ENCODE measurements around the gene MED13L.
"Not testable (repeated sequence)": the region's sequence is repeated elsewhere in the genome, so short reads cannot be mapped to it uniquely, and the experiment has no call there.

MED13L gene

GRCh38 chr12:116146386-116146785 lies 131.1 kb downstream of the MED13L start:
- no peak for DNase-seq

GRCh38 chr12:116145451-116145850 lies 132.0 kb downstream of the MED13L start:
- DNase-seq: no peak

DNA sequence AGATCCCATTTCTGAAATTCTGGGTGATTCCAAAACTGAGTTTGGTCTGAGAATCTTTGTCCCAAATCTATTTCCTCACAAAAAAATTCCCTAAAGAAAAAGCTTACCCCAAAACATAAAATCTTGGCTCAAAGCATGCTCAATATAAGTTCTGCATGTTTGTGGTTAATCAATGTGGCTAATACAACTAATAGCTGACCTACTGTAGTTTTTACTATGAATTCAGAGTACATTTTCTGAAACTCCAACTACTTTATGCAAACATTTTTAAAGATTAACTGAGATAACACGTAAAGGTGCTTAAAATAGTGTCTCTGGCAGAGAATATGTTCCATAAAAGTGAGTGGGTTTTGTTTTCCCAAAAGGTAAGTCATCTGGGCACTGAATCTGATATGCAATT lies 133.1 kb downstream of the MED13L start:
- DNase-seq: no peak

DNA sequence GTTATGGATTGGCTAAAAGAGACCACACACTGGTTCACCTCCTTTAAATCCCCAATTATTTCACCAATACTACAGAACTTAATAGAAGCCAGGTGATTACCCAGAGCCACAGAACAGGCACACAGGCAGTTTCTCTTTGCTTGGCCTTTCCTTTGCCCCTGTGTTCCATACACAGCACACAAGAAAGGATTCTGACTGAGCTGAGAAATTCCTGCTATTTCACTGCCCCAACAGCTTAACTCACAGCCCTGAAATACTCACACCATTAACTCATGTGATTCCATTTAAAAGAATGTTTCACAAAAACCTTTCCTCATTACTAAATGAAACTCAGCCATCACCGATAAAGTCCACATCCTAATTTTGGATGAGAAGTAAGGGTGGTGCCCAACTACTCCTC lies 133.6 kb downstream of the MED13L start:
- no peak for DNase-seq

DNA sequence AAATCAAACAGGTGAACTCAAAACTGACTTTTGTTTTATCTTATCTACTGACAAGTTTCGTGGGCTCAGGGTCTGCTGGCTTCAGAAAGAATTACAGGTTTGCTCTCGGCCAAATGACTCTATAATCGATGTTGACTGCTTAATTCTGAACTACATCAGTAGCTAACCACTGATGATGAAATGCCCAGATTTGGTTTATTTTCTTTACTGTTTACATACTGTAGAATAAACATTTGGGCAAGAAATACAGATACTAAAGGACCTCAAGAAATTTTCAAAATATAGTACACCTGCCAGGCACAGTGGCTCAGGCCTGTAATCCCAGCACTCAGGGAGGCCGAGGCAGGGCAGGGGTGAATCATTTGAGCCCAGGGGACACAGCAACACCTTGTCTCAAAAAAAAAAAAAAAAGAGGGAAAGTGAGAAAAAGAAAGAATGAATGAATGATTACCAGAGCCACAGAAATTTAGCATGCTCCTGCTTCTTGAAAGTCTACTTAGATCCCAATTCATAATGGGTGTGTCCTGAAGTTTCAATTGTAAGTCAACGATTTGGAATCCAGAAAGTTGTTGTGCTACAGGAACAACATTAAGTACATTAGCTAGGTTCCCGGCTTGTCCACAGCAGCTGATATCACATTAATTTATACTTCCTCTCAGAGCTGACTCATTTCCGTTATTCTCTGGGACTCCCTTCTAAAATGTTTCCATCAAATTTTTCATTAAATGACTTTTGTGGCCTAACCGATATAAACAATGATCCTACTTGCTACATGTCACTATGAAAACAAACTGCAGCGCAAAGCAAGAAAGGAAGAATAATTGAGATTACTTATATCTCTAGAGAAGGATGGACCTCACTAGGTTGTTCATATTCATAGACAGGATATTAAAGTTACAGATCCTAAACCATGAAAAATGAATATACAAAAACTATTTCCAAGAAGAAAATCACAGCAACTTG lies 134.3 kb downstream of the MED13L start:
- DNase-seq: no peak

- DNase-seq: no peak
Observed at GRCh38 chr12:116141833-116142162, 135.7 kb downstream of the MED13L start.

DNA sequence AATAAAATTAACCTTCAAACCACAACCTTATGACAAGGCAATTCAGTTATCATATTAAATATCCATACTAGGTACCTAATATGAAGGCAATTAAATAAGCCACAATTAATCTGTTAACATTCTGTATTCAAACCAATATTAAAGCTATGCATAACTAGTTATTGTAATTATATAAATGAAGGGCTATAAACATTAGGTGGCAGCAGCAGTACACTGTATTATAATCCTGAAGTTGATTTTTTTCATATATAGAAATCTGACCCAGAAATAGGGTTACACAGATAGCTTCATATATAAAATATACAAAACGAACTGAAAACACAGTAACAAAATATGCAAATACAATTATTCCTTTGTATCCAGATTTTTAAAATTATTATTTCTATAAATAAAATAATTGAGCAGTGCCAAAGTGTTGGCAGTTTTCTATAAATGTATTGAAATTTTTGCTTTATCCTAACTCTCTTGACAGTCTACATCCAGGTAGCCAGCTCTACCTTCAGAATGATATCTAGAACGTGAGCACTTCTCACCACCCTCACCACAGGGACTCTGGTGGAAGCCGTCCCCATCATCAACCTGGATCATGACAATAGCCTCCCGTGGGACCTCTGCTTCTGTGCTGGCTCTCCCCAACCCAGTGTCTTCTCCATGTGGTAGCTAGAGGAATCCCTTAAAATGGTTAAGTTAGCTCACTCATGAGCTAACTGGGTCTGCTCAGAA lies 136.2 kb downstream of the MED13L start:
- DNase-seq: no peak

- no peak for DNase-seq
Observed at GRCh38 chr12:116140529-116140928, 137.0 kb downstream of the MED13L start.

DNA sequence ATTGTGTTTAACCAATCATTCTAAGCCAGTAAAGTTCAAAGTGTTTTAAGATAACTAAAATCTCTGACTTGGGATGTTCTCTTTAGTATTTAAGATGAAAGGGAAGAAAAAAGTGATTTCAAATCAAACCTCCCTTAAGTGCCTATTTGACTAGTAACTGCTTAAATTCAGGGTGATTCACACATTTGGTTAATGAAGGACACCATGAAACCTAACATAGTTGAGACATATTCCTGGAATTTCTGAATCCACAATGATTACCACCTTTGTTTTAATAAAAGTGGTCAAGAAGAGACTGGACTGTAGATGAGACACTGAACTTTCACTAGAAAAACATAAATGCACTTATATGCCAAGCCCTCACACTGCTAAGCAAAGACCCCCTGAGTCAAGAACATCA lies 138.7 kb downstream of the MED13L start:
- DNase-seq: no peak

DNA sequence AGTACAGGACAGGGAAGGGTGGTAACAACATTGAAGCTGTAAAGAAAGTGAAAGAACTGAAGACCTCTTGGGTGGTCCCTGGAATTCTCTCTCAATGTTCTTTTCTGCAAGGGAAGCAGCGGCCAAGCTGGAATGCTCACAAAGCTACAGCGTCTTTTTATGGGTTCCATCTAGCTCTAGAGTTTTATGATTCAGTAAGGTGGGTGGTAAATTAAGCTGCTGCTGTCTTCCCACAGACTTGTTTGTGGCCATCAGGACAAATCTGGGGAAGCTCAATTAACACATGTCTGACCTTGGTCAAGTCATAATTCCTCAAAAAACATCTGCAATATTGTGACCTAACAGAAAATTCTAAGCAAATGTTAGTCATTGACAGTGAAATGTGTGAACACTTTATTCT lies 139.1 kb downstream of the MED13L start:
- DNase-seq: no peak

- DNase-seq: no peak
Observed at GRCh38 chr12:116137318-116137717, 140.2 kb downstream of the MED13L start.

DNA sequence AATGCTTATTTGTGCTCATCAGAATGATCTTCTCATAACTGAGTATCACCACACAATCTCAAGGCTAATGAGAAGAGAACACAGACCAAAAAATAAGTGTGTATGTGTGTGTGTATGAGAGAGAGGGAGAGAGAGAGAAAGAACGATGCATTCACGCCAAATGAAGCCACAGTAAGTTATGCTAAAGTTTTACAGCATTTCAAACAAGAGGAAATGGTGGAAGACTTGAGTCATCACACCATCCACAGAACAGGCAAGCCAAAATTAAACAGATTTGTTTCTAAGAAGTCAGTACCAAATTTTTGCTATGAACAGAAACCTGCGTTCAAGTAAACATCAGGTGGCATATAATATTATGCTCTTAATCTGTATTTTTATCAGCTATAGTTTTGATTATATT lies 141.2 kb downstream of the MED13L start:
- DNase-seq: no peak

DNA sequence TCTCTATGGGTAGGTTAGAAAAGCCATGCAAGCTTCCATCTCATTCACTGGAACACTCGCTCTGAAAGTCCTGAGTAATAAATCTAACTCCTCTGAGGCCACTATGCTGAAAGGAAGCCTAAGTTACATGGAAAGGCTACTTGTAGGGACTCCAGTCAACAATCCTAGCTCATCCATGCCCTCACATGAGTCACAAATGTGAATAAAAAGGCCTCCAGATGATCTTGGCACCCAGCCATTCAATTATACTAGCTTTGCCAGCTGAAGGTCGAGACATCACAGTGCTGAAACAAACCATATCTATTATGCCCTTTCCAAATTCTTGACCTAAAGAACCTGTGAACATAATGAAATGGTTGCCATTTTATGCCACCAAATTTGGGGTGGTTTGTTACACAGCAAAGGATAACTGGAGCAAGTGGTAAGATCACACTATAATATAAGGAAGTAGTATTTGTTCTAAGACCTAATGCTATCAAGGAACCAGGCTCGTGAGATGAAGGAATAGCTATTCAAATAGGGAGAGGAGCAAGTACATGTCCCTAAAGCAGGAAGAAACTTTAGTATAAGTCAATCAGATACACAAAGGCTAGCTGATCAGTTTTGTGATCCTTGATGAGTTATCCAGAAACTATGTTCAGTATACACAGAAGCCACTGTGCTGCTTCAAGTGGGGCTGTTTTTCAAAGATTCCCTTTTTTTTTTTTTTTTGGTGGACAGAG lies 142.1 kb downstream of the MED13L start:
- no peak for DNase-seq

GRCh38 chr12:116133636-116134214 lies 143.8 kb downstream of the MED13L start:
- no peak for DNase-seq

- no peak for DNase-seq
Observed at GRCh38 chr12:116133149-116133548, 144.3 kb downstream of the MED13L start.

GRCh38 chr12:116131987-116132386 lies 145.5 kb downstream of the MED13L start:
- DNase-seq: not testable (repeated sequence)

GRCh38 chr12:116131176-116131575 lies 146.3 kb downstream of the MED13L start:
- DNase-seq: no peak

- no peak for DNase-seq
Observed at GRCh38 chr12:116130431-116130830, 147.1 kb downstream of the MED13L start.

GRCh38 chr12:116128779-116129178 lies 148.7 kb downstream of the MED13L start:
- no peak for DNase-seq

- DNase-seq: no peak
Observed at GRCh38 chr12:116127859-116128258, 149.6 kb downstream of the MED13L start.

GRCh38 chr12:116126610-116127009 lies 150.9 kb downstream of the MED13L start:
- no peak for DNase-seq

DNA sequence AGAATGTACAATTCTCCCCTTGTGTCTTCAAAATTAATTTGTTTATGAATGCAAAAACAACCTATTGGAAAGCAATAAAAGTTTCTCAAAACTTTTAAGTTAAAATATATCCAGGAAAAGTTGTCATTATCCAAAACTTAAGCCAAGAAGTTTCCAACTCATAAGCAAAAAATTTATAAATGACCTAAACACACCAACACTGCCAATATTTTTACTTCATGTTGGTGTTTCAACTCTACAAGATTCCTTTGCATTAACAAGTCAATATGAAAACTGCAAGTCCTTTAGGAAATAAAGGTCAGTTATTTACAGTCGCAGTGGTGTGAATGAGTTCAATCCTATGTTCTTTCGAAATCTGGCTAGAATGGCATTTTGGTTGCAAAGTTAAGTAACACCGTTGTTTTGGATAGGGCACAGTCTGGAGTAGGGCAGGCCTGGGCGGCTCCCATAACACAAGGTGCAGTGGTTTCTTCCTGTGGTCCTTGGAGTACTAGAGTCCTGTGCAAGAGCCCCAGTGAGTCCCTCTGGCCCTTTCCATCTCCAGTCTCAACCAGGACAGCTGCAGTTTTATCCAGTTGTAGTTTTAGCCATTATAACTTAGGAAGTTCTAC lies 151.4 kb downstream of the MED13L start:
- no peak for DNase-seq

DNA sequence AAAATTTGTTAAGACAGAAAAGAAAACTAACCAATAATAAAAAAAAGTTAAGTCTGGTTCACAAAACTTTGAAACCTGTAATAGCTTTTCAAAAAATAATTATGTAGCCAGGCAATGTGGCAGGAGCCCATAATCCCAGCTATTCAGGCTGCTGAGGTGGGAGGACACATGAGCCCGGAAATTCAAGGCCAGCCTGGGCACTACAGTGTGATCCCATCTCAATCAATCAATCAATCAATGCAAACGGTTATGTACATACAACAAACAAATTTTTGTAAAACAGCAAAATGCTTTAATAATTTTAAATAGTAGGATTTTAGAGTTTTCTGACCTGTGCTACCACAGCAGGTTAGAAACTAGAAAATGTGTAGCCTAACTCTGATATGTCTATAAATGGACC lies 152.4 kb downstream of the MED13L start:
- DNase-seq: no peak
